NCI-H2081 (cell line): ENCODE measurements around the gene HYCC1.
A peak's percentile ranks its signal among the peaks of the same experiment; 100 is the strongest.

ENCODE experiments used
- DNase-seq, 2 experiments: peaks; one replicate each; lab custom pipeline; 2025; lab: John Stamatoyannopoulos, UW

The HYCC1 gene

DNA sequence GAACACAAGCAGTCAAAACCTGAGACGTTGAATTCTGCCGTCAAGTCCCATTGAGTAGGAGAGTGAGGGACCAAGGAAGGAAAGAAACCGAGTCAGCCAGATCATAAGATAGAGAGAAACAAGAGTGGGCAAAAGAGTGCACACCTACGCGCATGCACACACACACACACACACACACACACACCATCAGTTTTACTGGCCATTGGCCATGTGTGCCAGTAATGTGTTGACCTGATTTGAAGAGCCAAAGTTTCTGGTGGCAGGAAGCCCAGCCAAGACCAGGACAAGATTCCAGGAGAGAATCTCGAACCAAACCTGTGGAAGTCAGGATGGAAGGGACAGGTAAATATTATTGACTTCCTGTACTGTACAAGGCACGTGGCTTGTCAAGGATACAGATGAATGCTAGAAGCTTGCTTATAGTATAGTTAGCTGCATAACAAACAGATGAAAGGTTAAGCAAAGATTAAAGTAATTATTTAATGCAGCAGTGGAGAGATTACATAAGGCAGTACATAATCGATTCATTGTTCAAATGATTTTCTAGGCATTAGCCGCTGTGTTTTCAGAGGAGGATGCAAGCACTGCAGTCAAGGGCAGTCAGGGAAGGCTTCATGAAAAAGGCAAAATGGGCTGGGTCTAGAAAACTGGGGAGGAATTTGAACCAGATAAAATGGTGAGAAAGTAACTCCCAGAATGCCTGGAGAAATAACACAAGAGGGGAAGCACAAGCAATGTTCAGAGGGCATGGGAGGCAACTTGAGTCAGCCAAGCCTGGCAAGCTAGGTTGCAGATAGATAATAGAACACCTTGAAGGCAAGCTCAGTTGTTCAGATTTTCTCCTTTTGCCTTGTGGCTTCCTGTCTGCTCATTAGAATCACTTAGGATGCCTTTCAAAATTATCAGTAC lies 2.7 kb upstream of the HYCC1 start:
- DNase-seq: no peak

DNA sequence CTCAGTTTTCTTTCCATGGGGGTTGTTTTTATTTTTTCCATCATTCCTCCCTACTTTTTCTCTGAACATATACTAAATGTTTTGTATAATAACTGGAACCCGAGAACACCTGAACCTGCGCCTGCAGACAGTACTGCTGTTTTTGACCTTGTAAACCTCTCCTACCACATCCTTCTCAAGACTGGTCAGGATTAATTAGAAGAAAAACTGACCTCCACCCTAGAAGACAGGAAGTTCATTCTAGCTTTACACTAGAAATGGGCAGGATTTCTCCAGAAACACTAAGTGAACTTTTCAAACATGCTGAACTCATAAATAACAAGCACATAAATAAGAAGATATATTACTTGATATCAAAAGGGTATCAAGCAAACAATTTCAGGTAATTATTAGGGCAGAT lies 751 bp upstream of the HYCC1 start:
- no peak for DNase-seq

DNA sequence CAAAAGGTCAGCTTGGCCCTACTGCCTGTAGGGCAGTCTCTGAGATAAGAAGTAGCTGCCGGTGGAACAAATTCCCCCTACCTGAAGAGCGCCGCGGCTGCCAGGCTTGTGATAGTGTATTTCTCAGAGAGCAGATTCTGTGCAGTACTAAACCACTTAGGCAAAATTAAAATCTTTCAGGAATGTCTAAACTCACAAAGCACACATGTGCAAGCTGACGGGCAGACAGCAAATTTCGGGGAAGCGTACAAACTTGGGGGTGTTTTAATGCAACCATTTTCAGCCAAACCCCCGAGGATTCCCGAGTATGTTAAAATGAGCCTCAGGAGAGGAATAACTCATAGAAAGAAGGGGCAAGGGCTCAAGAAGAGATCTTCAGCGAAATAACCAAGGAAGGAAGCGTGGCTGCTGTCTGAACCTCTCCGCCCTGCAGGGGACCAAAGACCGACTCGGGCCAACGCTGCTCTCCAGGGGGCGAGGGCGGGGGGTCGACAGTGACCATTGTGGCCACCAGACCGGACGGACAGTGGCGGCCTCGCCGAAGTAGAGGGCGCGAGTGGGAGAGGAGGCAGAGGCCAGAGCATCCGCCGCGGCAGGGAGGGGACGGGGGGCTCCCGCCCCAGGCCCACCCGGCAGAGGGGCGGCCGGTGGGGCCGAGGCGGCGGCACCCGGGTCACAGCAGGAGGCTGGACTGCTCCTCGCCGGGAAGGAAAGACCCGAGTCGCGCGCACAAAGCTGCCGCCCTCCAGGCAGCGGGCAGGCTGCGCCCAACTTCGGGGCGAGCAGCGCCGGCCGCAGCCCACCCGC lies 819 bp downstream of the HYCC1 start:
- DNase-seq: peak; percentile 31 to 44

DNA sequence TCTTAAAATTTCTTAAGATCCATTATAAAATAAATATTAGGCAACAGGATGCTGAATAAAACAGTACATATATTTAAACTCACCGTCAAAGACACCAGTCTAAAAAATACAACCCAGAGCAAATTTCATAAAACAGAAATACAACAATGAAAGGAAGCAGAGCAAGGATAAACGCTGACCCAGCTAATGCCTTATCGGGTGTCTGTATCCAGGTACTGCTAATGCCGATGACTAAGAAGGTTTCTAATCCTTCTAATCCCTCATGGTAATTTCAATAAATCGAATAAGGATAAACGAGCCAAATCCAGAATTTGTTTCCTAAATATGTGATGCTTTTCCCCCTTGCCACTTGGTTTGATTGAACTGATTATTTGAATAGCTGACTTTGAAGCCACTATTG lies 1.7 kb downstream of the HYCC1 start:
- no peak for DNase-seq

DNA sequence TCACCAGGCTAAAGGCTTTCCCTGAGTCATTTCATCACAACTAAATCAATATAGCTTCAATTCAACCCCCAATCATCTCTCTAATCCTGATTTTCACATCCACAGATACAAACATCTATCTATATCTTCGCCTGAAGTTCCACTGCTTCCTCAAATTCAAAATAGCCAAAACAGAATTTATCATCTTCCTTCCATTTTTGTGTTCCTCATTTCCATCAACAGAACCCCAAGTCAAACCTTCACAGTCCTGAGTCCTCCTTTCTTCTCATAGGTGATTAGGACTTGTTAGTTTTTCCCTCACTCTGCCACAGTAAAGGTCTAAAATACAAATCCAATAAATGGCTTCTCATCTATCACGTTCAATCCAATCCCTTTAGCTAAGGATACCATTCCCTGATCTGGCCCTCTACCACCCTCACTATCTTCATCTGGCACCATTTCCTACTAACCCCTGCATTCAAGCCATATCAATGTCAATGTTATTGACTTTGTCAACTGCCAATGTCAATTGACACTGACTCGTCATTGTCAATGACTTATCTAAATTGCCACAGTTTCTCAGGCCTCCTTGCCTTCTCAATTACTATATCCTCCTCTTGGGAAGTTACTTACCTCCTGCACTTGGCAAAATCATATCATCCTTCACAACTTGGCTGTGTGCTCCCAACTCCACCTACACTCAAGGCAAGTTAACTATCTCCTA lies 2.6 kb downstream of the HYCC1 start:
- no peak for DNase-seq

DNA sequence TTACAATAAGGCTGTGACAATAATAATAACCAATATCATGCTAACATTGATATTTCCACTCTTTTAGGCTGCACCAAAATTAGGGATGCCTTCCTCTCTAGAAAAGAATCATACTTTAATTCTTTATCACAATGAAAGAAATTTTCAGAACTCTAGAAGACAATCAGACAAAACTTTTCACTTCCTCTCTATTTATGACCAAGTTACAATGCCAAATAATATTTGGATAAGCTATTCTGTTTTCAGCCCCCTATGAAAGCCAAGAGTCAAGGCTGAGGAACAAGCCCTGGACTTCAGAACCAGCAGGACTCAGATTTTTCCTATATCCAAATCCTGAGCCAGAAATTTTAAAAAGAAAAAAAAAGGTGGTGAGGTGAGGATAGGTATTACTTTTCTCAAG lies 4.6 kb downstream of the HYCC1 start:
- no peak for DNase-seq

DNA sequence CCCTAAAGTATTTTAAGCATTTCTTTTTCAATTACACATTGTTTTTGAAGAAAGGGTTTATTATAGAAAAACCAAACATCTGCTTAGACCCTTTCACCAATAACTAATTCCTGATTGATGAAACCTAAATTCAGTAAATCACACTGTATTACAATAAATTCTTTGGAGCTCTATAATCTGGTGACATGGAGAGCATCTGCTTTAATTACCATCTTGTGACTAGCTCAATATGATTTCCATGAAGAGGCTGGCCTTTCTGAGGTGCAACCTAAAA lies 9.7 kb downstream of the HYCC1 start:
- no peak for DNase-seq

DNA sequence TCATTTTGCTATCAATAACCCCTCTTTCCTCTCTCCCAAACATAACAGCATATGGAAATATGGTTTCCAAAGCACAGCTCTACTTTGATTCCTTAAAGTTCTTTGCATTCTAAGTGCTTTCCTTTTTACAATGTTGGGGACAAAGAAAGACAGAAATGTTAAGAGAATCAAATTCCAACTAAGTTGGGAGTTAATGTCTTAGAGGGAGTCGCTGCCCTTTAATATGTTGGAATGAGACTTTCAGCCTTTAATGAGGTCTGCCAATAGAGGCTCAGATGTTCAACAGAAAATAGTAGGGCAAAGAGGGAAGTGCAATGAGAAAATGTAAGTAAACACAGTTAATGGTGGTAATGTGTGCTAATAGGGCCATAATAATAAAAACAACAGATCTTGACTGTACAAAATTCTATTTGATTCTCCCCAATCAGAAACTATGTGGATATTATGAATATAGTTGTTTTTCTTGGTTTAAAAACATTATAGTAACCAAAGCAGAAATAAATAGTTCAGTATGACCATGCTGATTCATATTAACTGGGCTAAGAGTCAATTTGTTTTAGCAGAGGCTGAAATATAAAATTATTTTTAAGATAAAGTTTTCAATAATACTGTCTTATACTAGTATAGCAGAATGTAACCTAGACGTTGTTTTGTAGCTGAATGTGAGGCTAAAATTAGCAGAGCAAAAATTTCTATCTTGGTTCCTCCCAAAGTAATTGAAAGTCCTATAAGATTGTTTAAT lies 10.3 kb downstream of the HYCC1 start:
- DNase-seq: peak in 1 of 2 experiments; percentile 17

DNA sequence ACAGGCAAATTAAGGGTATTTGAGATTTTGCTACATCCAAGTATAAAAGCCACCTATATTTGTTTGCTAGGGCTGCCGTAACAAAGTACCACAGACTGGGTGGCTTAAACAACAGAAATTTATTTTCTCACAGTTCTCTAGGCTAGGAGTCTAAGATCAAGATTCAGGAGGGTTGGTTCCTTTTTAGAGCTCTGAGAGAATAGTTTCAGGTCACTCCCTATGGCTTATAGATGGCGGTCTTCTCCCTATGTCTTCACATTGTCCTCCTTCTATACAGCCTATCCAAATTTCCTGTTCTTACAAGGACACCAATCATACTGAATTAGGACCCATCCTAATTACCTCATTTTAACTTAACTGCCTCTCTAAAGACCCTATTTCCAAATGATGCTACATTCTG lies 11.2 kb downstream of the HYCC1 start:
- DNase-seq: no peak

DNA sequence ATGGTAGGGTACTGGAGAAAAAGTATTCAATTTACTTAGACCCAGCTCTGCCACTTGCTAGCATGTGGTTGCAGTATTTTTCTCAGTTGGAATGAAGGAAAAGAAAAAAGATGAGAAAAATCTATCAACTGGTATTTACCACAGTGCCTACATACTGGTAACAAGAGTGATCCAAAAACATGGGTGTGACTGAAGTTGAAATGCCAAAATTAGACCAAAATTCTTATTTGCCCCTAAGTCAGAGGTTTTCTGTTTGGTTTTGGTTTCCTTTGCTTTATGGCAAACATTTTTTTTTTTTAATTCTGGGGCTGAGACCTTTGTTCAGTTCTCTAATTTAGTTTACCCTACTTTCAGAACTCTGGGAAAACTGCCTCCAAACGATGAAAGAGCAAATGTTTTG lies 12.3 kb downstream of the HYCC1 start:
- DNase-seq: no peak

DNA sequence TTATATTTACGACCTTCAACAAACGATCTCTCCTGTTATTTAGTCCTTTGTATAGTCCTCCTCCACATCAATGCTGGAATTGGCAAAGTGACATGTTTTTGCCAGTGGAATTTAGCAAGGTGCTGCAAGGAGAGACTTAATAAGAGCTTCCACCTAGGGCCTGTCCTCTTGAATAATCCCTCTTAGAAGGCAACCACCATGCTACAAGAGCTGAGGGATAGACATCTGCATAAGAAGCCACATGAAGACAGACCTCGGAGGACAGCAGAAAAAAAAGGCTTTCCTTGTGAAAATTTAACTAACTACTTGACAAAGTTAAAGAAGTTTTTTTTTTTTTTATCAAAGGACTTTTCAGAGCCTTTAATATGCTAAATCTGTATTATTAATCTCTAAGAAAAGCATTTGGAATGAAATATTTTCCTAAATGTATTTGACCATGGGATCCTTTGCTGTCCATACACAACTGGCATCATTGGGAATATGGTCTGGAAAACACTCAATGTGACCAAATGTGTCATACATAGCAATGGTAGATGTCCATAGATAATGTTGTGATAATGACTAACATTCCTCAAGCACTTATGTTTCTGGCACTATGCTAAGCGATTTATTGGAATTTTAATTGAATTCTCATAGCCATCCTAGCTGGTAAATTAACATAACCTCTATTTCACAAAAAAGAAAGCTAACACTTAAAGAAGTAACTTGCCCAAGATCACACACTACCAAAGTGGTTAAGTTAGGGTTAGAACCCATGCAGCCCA lies 13.2 kb downstream of the HYCC1 start:
- DNase-seq: no peak

DNA sequence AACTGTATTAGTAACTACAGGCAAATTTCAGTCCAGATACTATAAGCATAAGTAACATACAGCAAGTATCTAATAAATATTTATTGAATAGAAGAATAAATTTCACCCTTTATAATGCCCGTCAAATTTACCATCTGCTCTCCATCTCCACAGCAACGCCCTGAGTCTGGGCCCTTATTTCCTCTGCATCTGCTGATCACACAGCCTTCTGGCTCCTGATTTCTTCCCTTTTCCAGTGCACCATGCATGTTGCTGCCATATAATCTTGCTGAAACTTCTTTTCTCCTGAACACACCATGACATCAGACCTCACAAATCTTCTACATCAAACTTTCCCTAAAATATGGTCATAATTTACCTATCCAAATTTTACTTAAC lies 15.4 kb downstream of the HYCC1 start:
- peak in 1 of 2 experiments; percentile 63 for DNase-seq

DNA sequence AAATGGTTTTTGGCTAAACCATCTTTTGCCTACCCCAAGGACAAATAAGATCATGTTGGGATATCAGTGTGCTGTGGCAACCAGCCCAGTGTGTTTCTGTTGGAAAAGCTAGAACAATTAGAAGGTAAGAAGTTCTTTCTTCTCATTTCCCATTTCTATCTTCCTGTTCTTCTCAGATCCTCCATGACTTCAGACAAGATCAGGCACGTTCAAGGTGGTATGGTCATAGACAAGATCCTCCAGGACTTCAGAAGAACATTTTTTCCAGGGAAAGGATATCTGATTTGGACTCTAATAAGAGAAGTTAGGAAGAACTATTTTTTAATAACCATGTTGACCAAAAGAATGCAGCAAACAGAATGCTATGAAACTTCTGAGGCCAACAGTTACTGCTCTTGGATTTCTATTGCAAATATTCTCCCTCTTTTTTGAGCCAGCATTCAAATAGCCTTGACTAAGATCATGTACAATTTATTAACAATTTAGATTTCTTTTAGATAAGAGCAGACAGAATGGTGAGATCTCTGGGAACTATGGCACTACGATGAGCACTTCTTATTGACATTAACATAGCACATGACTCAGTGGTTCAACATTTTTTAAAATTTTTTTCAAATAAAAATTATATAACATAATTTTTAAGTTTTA lies 15.9 kb downstream of the HYCC1 start:
- DNase-seq: no peak

DNA sequence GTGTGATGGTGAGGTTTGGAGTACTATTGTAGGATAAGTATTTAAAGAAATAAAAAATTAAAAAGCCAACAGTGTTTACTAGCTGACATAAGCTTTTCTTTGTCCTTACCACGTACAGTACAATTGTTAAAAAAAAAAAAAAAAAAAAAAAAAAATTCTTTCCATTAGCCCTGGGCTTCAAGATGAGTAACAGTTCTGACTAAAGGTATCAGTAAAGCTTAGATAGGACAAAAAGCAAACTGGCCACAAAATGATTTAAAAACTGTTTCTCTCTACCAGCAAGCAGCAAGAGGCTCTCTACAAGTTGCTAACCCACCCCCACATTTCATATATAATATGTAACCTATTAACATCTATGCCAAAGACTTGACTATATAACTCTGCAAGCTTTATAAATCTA lies 17.5 kb downstream of the HYCC1 start:
- no peak for DNase-seq

DNA sequence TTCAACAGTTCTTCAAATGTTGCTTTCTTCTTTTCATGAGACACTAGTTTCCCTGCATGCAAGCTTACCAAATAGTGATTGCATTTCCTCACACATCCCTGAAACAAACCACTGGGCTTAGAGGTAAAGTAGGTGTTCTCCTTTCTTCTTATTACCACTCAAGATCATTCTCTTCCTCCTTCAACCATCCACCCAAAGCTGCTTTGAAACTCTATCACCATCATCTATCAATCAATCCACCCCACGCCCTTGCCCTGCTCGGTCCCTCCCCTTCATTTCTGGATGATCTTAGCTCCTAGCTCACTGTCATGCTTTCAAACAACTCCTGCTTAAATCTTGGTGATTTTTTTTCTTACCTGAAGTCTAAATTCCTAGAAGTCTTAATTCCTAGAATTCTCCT lies 18.9 kb downstream of the HYCC1 start:
- DNase-seq: no peak

DNA sequence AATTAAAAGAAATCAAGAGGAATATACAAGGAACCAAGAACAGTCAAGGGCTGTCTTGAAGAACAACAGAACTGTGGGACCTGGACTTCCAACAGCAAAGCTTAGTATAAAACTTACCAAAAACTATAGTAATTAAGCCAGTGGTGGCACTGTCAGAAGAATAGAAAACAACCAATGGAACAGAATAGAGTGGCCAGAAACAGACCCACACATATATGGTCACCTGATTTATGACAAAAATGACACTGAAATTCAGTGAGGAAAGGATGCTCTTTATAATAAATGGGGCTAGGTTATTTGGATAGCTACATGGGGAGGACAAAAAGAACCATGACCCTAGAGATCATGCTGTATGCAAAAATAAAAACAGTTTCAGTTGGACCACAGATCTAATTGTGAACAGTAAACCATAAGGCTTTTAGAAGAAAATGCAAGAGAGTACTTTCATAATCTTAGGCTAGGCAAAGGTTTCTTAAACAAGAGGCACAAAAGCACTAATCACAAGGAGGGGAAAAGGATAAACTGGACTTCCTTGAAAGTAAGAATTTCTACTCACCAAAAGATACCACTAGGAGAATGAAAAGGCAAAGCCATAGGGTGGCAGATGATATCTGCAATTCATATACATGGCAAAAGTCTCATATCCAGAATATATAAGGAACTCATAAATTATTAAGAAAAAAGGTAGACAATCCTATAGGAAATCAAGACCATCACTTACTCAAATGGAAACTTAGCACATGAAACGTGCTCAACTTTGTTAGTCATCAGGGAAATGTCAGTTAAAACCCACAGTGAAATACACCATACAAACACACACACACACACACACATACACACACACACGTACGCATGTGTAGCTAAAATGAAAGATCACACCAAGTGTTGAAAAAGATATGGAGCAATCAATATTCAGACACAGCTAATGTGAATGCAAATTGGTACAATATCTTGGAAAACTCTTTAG lies 20.8 kb downstream of the HYCC1 start:
- DNase-seq: no peak

DNA sequence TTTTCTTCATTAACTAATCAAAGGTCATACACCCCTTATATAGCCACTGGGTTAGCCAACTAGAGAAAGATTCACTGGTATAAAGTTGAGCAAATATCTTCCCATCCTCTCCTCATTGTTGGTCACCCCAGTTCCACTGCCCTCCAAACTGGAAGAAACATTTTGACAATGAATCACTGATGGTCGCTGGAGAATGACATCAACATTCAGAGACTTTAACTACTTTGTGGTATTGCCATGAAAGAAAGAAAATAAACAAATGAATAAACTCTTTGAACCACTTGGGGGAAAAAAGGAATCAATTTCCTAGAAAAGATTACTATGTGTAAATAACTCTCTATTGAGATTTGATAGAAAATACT lies 23.4 kb downstream of the HYCC1 start:
- no peak for DNase-seq

DNA sequence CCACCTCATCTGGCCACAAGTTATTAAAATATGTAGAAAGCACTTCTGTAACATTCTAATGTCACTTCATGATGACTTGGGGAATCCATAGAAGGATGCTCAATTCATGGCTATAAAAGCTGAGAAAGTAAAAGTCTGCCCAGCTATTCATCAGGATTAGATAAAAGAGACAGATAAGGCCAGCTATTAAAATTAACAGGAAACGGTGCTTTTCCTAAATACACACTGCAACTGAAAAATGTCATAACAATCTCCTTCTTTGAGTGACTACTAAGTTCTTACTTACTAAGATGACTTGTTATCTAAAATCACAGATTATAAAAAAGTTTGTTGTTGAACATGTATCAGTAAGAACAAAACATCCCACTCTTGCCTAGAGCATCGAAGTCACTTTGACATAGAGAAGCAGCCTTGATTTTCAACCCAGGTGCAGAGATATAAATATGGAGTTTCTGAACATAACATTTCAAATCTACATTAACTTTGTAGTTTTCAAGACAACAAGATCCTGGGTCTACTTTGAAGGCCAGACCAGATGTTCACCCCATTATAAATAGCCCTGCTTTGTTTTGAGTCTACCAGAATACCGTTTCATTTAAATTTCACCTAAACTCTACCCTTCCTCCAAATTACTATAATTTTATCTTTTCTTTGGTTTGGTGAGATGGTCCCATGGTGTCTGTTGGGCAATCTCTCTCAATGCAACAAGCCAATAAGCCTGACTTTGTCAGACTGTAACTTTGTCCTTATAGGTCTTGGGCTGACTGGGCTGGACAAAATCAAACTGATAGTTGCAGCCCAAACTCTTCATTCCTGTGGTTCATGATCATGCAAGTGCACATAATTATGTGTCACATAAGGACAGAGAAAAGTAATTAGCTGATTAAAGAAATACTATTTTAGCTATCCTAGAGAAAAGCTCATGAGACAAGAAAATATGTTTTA lies 24.0 kb downstream of the HYCC1 start:
- DNase-seq: no peak

DNA sequence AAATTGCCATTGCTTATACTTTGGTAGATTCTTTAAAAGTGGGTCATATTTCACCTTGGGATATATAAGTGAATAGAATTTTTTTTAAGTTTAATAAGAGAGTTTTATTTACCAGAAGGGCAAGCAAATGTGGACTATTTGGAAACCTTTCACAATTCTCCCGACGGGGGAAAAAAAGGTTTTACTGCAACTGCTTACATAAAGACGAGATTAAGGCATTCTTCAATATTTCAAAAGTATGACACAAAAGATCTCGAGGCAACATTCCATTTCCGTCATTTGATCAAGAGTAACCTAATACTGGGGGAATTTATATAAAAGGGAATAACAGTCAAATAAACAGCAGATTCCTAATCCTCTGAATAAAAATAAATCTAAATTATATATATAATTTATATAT lies 28.5 kb downstream of the HYCC1 start:
- DNase-seq: no peak
